WERI-Rb-1 (cell line): ENCODE measurements around the gene PREX1.

Source experiments
- DNase-seq: peaks from one replicate; pipeline ENCODE4 v3.0.0-alpha.2; 2020
- H3K27ac ChIP-seq: fragments of 250-450 bp; sonication (Bioruptor Pico); 2 replicates; pipeline ENCODE4 v1.5.1; 2020; ENCODE audit warnings: mild to moderate bottlenecking, moderate library complexity
- H3K27me3 ChIP-seq: fragments of 250-450 bp; sonication (Bioruptor Pico); 2 replicates; pipeline ENCODE4 v1.5.1; 2021; ENCODE audit warnings: mild to moderate bottlenecking, low read depth, moderate library complexity; ENCODE audit not compliant: insufficient read depth, severe bottlenecking
- H3K36me3 ChIP-seq: fragments of 250-450 bp; sonication (Bioruptor Pico); 2 replicates; pipeline ENCODE4 v1.5.1; 2020; ENCODE audit warnings: mild to moderate bottlenecking, moderate library complexity
- H3K4me3 ChIP-seq: 2 replicates; pipeline ENCODE4 v1.5.1; 2011; ENCODE audit warnings: low read depth, mild to moderate bottlenecking, control low read depth, low read length
- H3K9me3 ChIP-seq: fragments of 250-450 bp; sonication (Bioruptor Pico); 2 replicates; pipeline ENCODE4 v1.5.1; 2021; ENCODE audit warnings: mild to moderate bottlenecking, moderate library complexity; ENCODE audit not compliant: severe bottlenecking
- CTCF ChIP-seq: IDR thresholded peaks from 2 replicates; pipeline ENCODE4 v1.5.1; 2011; ENCODE audit warnings: low read depth, mild to moderate bottlenecking, control low read depth, inconsistent platforms, low read length

The PREX1 gene

GRCh38 chr20:48635361-48635760 is 192.4 kb downstream of the PREX1 start:
- no peak for TF ChIP-seq CTCF
- Histone ChIP-seq H3K4me3 (no peak overlapping the region), H3K36me3 (peaks cover 47% of the 10 kb centered on the region), H3K9me3 (no peaks in the 10 kb centered on the region), H3K27me3 (no peaks in the 10 kb centered on the region), H3K27ac (no peak overlapping the region)
- DNase-seq, result no peak

GRCh38 chr20:48634641-48635040 is 193.2 kb downstream of the PREX1 start:
- no peak for TF ChIP-seq CTCF
- DNase-seq, result no peak
- no peaks in the 10 kb centered on the region for H3K27me3 ChIP-seq
- no peak overlapping the region for H3K27ac ChIP-seq
- no peak overlapping the region for H3K4me3 ChIP-seq
- peaks cover 43% of the 10 kb centered on the region for H3K36me3 ChIP-seq
- H3K9me3 ChIP-seq, result no peaks in the 10 kb centered on the region

- Histone ChIP-seq H3K27ac (no peak overlapping the region), H3K27me3 (no peaks in the 10 kb centered on the region), H3K9me3 (no peaks in the 10 kb centered on the region), H3K4me3 (no peak overlapping the region), H3K36me3 (peaks cover 39% of the 10 kb centered on the region)
- DNase-seq, result no peak
- no peak for TF ChIP-seq CTCF
Observed at GRCh38 chr20:48633620-48634257, 194.1 kb downstream of the PREX1 start.

GRCh38 chr20:48632825-48633619 is 194.8 kb downstream of the PREX1 start:
- Histone ChIP-seq H3K36me3 (peaks cover 38% of the 10 kb centered on the region), H3K9me3 (no peaks in the 10 kb centered on the region), H3K4me3 (no peak overlapping the region), H3K27ac (no peak overlapping the region), H3K27me3 (no peaks in the 10 kb centered on the region)
- TF ChIP-seq CTCF, result no peak
- no peak for DNase-seq

GRCh38 chr20:48632017-48632824 is 195.6 kb downstream of the PREX1 start:
- no peak for DNase-seq
- H3K27ac ChIP-seq, result no peak overlapping the region
- H3K27me3 ChIP-seq, result no peaks in the 10 kb centered on the region
- no peak overlapping the region for H3K4me3 ChIP-seq
- no peak for TF ChIP-seq CTCF
- H3K9me3 ChIP-seq, result no peaks in the 10 kb centered on the region
- H3K36me3 ChIP-seq, result peaks cover 35% of the 10 kb centered on the region
